Endothelial cell of umbilical vein (primary cell): ENCODE results near the gene TPP1. TPM values are rescaled to one million over a fixed set of nuclear protein-coding genes. Genes with fewer than 3 reads are reported as not detected.

Experiments used
- BruUV-seq: library from RNA; stranded (reverse); fragments of 400-500 nt; replicated peaks from 2 replicates; lab custom pipeline; 2021; lab: Mats Ljungman, UMichigan
- CTCF ChIA-PET: fragments of 300-600, 350-600 bp; sonication (Branson Sonifier 250); formaldehyde crosslinking; loops from one replicate; lab custom pipeline; 2021; ENCODE audit warnings: antibody characterized with exemption, inconsistent platforms; lab: Charles Lee
- POLR2A ChIA-PET: fragments of 300-600, 350-600 bp; sonication (Branson Sonifier 250); formaldehyde crosslinking; loops from one replicate; lab custom pipeline; 2021; ENCODE audit warnings: antibody characterized with exemption, inconsistent platforms; lab: Charles Lee
- DNase-seq: peaks from one replicate; pipeline ENCODE4 v3.0.0-alpha.2; 2011; ENCODE audit warnings: low read depth, low spot score
- FAIRE-seq: peaks from 2 replicates; lab custom pipeline; 2011; peaks lifted over from hg19 to GRCh38; lab: Jason Lieb, UNC
- H2AFZ ChIP-seq: 2 replicates; pipeline ENCODE4 v1.6.0; 2012; ENCODE audit warnings: low read depth, low read length, control low read depth, inconsistent platforms
- H3K27ac ChIP-seq: 2 replicates; pipeline ENCODE4 v1.5.1; 2011; ENCODE audit warnings: low read depth, mild to moderate bottlenecking, control low read depth, low read length, moderate library complexity; ENCODE audit not compliant: insufficient read depth
- H3K27me3 ChIP-seq, 2 experiments: 2 replicates each; pipeline versions ENCODE4 v1.6.0 to v1.6.1; 2011; ENCODE audit warnings: low read length in 2 of 2, mixed read lengths in 1 of 2; ENCODE audit not compliant: control insufficient read depth in 2 of 2, insufficient read depth in 2 of 2
- H3K36me3 ChIP-seq, 2 experiments: 2 replicates in 1 of 2; 3 replicates in 1 of 2; pipeline ENCODE4 v1.5.1; 2011; ENCODE audit warnings: low read length in 2 of 2, mild to moderate bottlenecking in 1 of 2, moderate library complexity in 1 of 2; ENCODE audit not compliant: control insufficient read depth in 2 of 2, insufficient read depth in 2 of 2; ENCODE audit errors: extremely low read depth in 1 of 2
- H3K4me1 ChIP-seq: 3 replicates; pipeline ENCODE4 v1.5.1; 2011; ENCODE audit warnings: mild to moderate bottlenecking, low read length; ENCODE audit not compliant: control insufficient read depth, insufficient read depth; ENCODE audit errors: extremely low read depth
- H3K4me2 ChIP-seq: 2 replicates; pipeline ENCODE4 v1.6.1; 2011; ENCODE audit warnings: low read length, control low read depth, mixed read lengths; ENCODE audit not compliant: insufficient read depth
- H3K4me3 ChIP-seq, 3 experiments: fragments of 200-600 bp in 1 of 3; sonication (generic), shearing (Covaris generic) in 1 of 3; replicated peaks in 1 of 3; 2 replicates each; pipeline ENCODE4 v1.5.1; 2011 to 2016; ENCODE audit warnings: control low read depth in 3 of 3, low read length in 3 of 3, mild to moderate bottlenecking in 2 of 3, inconsistent platforms in 1 of 3, low read depth in 1 of 3, moderate library complexity in 1 of 3; ENCODE audit not compliant: insufficient read depth in 1 of 3
- H3K79me2 ChIP-seq: 2 replicates; pipeline ENCODE4 v1.6.0; 2012; ENCODE audit warnings: low read length, inconsistent platforms; ENCODE audit not compliant: control insufficient read depth, insufficient read depth
- H3K9ac ChIP-seq: replicated peaks from 2 replicates; pipeline ENCODE3; 2011; ENCODE audit warnings: low read length, control low read depth; ENCODE audit not compliant: insufficient read depth; ENCODE audit errors: extremely low read depth
- H3K9me1 ChIP-seq: replicated peaks from 3 replicates; pipeline ENCODE4 v1.6.0; 2011; ENCODE audit warnings: mild to moderate bottlenecking, low read length; ENCODE audit not compliant: control insufficient read depth, insufficient read depth; ENCODE audit errors: extremely low read depth
- H3K9me3 ChIP-seq: replicated peaks from 2 replicates; pipeline ENCODE4 v1.5.1; 2012; ENCODE audit warnings: low read length, inconsistent platforms; ENCODE audit not compliant: control insufficient read depth, insufficient read depth
- H4K20me1 ChIP-seq: replicated peaks from 2 replicates; pipeline ENCODE3; 2011; ENCODE audit warnings: mild to moderate bottlenecking, low read length; ENCODE audit not compliant: control insufficient read depth, insufficient read depth; ENCODE audit errors: extremely low read depth
- EZH2 ChIP-seq: IDR thresholded peaks from 2 replicates; pipeline ENCODE4 v1.6.1; 2012; ENCODE audit warnings: borderline replicate concordance, low read depth, mild to moderate bottlenecking, moderate library complexity, low read length, inconsistent platforms; ENCODE audit not compliant: severe bottlenecking
- GATA2 ChIP-seq: IDR thresholded peaks from 2 replicates; pipeline ENCODE4 v1.7.0; 2011; ENCODE audit warnings: low read depth, mild to moderate bottlenecking, moderate library complexity, mixed read lengths, low read length; ENCODE audit not compliant: insufficient read length, insufficient read depth
- JUN ChIP-seq: IDR thresholded peaks from 2 replicates; pipeline ENCODE4 v1.6.1; 2011; ENCODE audit warnings: borderline replicate concordance, low read depth; ENCODE audit not compliant: insufficient read length, insufficient read depth
- MYC ChIP-seq: IDR thresholded peaks from one replicate; pipeline ENCODE4 v1.6.1; 2011; ENCODE audit warnings: mild to moderate bottlenecking, low read depth, low read length
- POLR2A ChIP-seq: IDR thresholded peaks from 2 replicates; pipeline ENCODE4 v1.6.1; 2012; ENCODE audit warnings: low read depth, mild to moderate bottlenecking, control low read depth, low read length
- POLR2AphosphoS5 ChIP-seq: IDR thresholded peaks from 2 replicates; pipeline ENCODE4 v1.6.1; 2012; ENCODE audit warnings: low read depth, mild to moderate bottlenecking, control low read depth, low read length, moderate library complexity; ENCODE audit not compliant: insufficient read depth
- dilution Hi-C: fragments of 300-500 bp; cut with MboI; formaldehyde crosslinking; loops from one replicate; pipeline ENCODE4 v1.15.0; 2019; ENCODE audit warnings: low sequenced_read_pairs; ENCODE audit not compliant: extremely low pct_ligation_motif_present
- intact Hi-C: fragments of 100-400 bp; cut with micrococcal nuclease; formaldehyde crosslinking; loops from one replicate; pipeline ENCODE4 v1.10.0; 2022
- polyA plus RNA-seq, 4 experiments: library from polyadenylated mRNA; depleted of rRNA in 3 of 4; stranded (reverse) in 3 of 4; unstranded in 1 of 4; fragments of >200 nt; gene quantifications; 2 replicates each; pipeline versions ENCODE4 v1.2.1 to v1.2.3, GENCODE V29; 2011 to 2012; ENCODE audit warnings: missing spikeins in 1 of 4
- total RNA-seq: library from RNA; stranded (reverse); gene quantifications from 2 replicates; pipeline ENCODE4 v1.2.3, GENCODE V29; 2021
- TF ChIP-seq, protein P1 (sequence below): IDR thresholded peaks from 2 replicates; pipeline ENCODE4 v1.6.1; 2011; ENCODE audit not compliant: insufficient read depth, insufficient read length

Gene TPP1
- total and polyA plus RNA-seq, 2 donors (not counting 3 experiments of a cell fraction or from before 2014, with no cell fraction given): 124 to 224 TPM

DNA sequence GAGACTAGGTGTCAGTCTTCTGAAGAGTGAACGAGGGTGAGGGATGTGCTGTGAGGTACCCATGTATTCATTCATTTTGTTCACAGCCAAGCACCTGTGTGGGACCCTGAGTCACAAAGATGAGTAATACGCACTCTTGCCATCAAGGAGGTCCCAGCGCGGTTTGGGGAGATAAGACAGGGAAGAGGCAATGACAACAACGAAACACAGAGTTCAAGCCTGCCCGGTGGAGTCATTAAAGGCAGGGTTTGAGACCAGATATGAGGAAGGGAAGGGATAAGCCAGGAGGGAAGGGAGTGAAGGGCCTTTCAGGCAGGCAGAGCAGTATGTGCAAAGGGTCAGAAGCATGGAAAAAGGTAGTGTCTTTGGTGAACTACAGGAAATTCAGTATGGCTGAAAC, 31.8 kb upstream of the TPP1 start:
- peak; percentile 35 for FAIRE-seq
- H3K9me3 ChIP-seq: no peaks in the 10 kb centered on the region
- no TSS peak for BruUV-seq
- no peaks in the 10 kb centered on the region for H3K27me3 ChIP-seq
- CTCF ChIA-PET: no interaction called here
- no peak for TF ChIP-seq MYC
- no peak for TF ChIP-seq JUN
- H3K36me3 ChIP-seq: no peaks in the 10 kb centered on the region
- H3K4me3 ChIP-seq: no peak overlapping the region
- H3K79me2 ChIP-seq: peaks cover 2% of the 10 kb centered on the region
- H3K9ac ChIP-seq: no peak overlapping the region
- H3K9me1 ChIP-seq: no peaks in the 10 kb centered on the region
- H3K27ac ChIP-seq: no peak overlapping the region
- H3K4me1 ChIP-seq: peaks cover 33% of the 10 kb centered on the region
- intact Hi-C loops: loop anchor here (2.0 kb wide), 1 partner anchor 16 kb away; no protein-coding TSS in a partner anchor
- H3K4me2 ChIP-seq: no peak overlapping the region
- POLR2A ChIA-PET: no interaction called here
- no peak for DNase-seq
- no peak overlapping the region for H2AFZ ChIP-seq
- H4K20me1 ChIP-seq: no peaks in the 10 kb centered on the region
- dilution Hi-C loops: no loop called here

DNA sequence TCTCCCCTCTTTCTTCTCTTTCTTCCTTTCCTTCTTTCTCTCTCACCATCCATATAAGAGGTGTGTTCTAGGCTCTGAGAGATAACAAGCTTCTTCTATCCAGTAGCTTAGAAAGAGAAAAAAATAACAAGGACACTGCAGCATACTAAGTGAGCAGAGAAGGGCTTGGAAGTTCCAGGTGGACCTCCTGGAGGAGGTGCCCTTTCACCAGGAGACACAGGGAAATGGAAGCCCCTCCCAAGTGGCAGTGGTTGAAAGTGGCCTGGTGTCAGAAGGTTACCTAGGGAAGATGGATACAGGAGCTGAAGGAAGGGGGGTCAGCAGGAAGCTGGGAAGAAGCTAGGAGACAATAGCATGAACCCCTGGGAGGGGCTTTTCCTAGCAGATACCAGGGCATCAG, 30.9 kb upstream of the TPP1 start:
- no peak overlapping the region for H2AFZ ChIP-seq
- peaks cover 2% of the 10 kb centered on the region for H3K79me2 ChIP-seq
- peaks cover 39% of the 10 kb centered on the region for H3K4me1 ChIP-seq
- H3K27me3 ChIP-seq: no peaks in the 10 kb centered on the region
- DNase-seq (no peak), FAIRE-seq (no peak)
- dilution Hi-C loops (no loop called here), intact Hi-C loops (loop anchor here (2.0 kb wide), 1 partner anchor 15 kb away; no protein-coding TSS in a partner anchor)
- no TSS peak for BruUV-seq
- H3K9me3 ChIP-seq: no peaks in the 10 kb centered on the region
- H3K36me3 ChIP-seq: no peaks in the 10 kb centered on the region
- no peak overlapping the region for H3K4me3 ChIP-seq
- ChIA-PET CTCF (interaction anchor here (0.9 to 2.7 kb wide), 6 partner anchors 15 to 119 kb away, joined by 3 to 11 read pairs (median 4); no protein-coding TSS in a partner anchor), POLR2A (no interaction called here)
- H3K27ac ChIP-seq: no peak overlapping the region
- H4K20me1 ChIP-seq: no peaks in the 10 kb centered on the region
- no peak overlapping the region for H3K9ac ChIP-seq
- H3K9me1 ChIP-seq: no peaks in the 10 kb centered on the region
- H3K4me2 ChIP-seq: no peak overlapping the region
- TF ChIP-seq EZH2 (no peak), POLR2AphosphoS5 (no peak), POLR2A (no peak), GATA2 (no peak)
- TF ChIP-seq, protein P1, sequence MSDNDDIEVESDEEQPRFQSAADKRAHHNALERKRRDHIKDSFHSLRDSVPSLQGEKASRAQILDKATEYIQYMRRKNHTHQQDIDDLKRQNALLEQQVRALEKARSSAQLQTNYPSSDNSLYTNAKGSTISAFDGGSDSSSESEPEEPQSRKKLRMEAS: no peak
